GM20431 (cell line): Measurements from ENCODE around the gene MCCC1.
"Not testable (repeated sequence)": the region's sequence is repeated elsewhere in the genome, so short reads cannot be mapped to it uniquely, and the experiment has no call there.

ENCODE experiments used
- in situ Hi-C: fragments of 300-500 bp; cut with MseI, MboI; formaldehyde crosslinking; loops from one replicate; pipeline ENCODE4 v1.15.0; 2020; ENCODE audit warnings: low sequenced_read_pairs; ENCODE audit not compliant: unreplicated experiment

MCCC1 gene

GRCh38 chr3:182999767-183000166 is 99.5 kb downstream of the MCCC1 start:
- in situ Hi-C loops, result no loop called here

DNA sequence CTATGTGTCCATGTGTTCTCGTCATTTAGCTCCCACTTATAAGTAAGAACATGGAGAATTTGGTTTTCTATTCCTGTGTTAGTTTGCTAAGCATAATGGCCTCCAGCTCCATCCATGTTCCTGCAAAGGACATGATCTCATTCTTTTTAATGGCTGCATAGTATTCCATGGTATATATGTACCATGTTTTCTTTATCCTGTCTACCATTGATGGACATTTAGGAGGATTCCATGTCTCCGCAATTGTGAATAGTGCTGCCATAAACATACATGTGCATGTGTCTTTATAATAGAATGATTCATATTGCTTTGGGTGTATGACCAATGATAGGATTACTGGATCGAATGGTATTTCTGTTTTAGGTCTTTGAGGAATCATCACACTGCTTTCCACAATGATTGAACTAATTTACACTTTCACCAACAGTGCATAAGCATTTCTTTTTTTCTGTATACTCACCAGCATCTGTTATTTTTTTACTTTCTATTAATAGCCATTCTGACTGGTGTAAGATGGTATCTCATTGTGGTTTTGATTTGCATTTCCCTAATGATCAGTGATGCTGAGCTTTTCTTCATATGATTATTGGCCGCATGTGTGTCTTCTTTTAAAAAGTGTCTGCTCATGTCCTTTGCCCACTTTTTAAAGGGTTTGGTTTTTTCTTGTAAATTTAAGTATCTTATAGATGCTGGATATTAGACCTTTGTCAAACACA is 105.7 kb downstream of the MCCC1 start:
- in situ Hi-C loops, result not testable (repeated sequence)

DNA sequence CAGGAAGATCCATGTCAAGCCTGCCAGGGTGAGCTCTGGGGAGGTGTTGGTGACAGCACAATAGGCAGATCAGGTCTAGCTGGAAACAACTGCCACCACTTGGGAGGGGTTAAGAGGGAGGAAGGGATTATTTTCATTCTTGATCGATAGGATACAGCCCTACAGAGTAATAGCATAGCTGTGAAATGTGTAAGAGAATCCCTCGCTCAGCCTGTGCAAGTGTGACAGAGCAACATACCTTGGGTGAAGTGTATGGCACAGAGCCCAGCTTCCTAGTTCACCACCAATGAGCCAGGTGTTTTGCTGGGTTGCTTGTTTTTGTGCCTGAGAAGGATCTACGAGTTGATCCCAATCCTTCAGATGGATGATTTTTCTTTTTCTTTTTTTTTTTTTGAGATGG is 109.7 kb downstream of the MCCC1 start:
- in situ Hi-C loops, result no loop called here

DNA sequence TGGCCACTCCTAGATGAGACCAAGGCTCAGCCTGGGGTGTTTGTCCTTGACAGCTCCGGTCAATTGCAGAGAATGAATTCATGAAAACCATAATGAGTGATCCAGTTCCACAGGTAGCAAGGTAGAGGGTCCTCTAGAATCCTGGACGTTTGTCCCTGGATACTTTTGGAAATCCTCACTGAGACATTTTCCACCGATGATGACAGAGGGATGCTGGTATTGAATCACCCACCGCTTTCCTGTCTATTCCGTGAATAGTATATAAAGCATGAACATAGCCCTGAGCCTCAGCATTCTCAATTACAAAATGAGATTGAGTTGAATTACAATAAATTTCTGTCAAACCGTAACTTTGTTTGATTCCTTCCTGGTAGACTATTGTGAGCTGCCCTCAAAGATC is 113.3 kb downstream of the MCCC1 start:
- in situ Hi-C loops, result no loop called here

DNA sequence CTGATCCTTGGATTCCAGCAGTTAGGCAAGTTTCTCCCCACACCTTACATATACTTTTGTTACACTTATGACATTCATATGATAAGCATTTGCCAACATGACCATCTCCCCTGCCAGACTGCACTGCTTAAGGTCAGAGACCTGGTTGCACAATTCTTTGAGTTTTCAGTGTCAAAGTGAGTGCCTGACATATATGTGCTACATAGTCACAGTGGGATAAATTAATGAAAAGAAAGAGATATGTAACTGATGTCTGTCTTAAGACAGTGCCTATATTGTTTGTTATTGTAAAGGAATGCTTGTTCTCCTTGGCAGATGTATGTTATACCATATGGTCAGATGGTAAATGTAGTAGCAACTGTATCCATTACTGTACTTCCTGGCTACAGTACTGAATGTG is 115.4 kb downstream of the MCCC1 start:
- in situ Hi-C loops, result no loop called here

DNA sequence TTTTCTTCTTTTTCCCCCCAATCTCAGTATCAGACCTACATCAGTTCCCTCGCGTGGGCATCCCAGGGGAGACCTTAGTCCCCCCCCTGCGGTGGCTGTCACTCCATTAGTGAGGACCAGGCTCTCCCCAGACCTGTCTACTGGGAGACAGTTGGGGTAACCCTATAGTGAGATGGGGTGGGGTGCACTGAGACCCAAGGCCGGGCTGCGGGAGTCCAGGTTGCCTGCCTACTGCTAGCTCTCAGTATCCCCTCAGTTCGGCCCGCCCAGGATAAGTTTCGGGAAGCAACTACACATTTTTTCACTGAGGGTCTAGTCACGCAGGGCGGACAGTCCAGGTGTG is 118.3 kb downstream of the MCCC1 start:
- in situ Hi-C loops, result no loop called here

DNA sequence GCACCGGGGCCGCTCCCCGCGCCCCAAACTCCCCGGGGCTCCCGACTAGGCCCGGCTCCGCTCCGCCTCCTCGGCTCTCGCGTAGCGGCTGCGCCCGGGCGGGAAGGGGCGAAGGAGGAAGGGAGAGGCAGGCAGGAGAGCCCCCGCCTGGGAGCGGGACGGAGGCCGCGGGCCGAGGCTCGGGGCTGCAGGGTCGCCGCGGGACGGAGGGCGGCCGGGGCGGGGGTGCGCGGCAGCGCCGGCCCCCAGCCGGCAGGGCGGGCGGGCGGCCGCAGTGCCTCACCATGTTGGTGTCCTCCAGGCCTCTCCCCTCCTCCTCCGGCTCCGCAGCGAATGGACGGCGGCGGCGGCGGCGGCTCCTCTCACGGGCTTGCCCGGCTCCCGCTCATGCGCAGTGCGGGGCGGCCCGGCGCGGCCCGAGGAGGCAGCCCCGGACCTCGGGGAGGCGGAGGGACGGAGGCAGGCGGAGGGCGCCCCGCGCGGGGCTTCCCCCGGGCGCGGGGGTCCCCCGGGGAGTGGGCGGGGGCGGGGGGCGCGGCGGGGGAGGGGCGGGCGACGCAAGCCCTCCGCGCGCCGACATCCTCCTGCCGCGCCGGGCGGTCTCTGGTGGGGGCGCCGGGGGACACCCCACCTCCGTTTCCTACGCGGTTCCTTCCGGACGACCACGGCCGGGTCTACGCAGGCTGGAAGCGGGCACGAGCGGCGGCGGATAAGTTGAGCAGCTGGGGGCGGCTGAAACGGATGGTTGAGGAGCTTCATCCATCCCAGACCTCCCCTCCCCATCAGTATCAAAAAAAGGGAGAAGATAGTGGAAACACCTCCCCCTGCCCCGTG is 118.9 kb downstream of the MCCC1 start, which contains the start of gene DCUN1D1:
Gene DCUN1D1, minus strand, starts transcription at position 335 of the 834 bp plus-strand sequence. Its CDS starts 49 bp downstream, at position 286.
- in situ Hi-C loops, result no loop called here

- in situ Hi-C loops, result no loop called here
Measured at GRCh38 chr3:182979674-182980191, 119.6 kb downstream of the MCCC1 start.

DNA sequence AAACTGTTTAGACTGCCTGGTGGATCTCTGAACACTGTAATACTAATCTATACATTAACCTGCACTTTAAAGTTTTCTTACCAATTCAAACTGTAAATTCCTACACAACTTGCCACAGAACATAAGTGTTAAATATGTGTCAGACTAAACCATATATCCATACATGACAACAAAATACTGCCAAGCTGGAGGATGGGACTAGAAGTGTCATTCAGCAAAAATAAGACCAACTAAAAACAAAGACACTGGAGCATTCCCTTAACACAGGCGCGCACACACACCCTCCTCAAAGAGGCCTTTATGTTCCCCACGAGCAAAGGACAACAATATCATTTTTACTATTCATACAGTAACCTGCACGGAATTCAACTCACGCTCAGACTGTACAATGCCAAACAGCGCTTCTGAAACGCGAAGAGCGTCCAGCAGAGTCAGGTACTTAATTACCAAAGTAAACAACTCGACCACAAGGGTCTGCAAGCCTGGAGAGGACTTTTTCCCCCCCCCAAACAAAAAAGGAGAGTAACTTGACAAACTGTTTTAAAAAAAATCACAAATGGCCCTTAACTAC is 120.1 kb downstream of the MCCC1 start:
- in situ Hi-C loops, result no loop called here

DNA sequence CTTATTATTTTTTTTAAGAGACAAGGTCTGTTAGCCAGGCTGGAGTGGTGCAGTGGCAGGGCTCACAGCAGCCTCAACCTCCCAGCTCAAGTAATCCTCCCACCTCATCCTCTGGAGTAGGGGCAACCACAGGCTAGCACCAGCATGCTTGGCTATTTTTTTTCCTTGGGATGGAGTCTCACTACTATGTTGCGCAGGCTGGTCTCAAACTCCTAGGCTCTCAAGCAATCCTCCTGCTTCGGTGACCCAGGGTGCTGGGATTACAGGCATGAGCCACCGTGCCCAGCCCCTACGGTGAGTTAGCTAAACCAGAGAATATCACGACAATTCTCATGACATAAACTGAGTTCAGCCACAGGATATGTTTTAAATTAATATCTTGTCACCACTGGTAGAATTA is 120.9 kb downstream of the MCCC1 start:
- in situ Hi-C loops, result no loop called here

DNA sequence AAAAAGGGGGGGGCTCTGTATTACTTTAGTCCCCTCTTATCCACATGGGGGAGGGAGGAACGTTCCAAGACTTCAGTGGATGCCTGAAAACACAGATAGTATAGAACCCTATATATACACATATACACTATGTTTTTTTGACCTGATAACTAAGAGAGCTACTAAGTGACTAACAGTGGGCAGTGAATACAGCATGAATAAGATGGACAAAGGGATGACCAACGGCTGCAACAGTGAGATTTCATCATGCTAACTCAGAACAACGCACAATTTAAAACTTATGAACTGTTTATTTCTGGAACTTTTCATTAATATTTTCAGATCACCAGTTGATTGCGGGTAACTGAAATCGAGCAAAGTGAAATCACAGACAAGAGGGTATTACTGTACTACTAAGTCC is 126.2 kb downstream of the MCCC1 start:
- in situ Hi-C loops, result no loop called here

DNA sequence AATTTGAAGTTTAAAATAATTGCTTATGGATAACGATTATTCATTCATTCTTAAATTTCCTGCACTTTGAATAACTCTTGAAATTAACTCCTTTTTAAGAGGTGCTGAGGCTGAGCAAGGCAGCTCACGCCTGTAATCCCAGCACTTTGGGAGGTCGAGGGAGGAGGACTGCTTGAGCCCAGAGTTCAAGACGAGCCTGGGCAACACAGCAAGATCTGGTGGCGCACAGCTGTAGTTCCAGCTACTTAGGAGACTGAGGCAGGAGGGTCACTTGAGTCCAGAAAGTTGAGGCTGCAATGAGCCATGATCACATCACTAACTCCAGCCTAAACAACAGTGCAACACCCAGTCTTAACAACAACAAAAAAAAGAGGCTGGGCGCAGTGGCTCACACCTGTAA is 126.9 kb downstream of the MCCC1 start:
- in situ Hi-C loops, result no loop called here

DNA sequence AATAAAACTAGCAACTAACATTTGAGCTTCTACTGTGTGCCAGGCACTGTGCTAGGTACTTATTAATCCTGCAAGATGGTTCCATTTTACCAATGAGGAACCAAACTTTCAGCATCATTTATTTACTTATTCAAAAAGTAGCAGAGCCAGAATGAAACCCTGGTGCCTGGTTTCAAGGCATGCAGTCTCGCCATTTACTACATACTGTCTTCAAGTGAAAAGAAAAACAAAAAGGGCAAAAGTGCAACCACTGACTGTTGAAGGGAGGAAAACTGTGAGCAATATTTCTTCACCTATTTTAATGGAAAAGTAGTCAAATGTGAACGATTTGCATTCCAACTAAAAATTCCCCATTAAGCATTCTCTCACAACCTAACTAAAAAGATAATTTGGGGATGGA is 127.7 kb downstream of the MCCC1 start:
- in situ Hi-C loops, result no loop called here

- in situ Hi-C loops, result no loop called here
Measured at GRCh38 chr3:182970811-182971418, 128.4 kb downstream of the MCCC1 start.

GRCh38 chr3:182969853-182970252 is 129.4 kb downstream of the MCCC1 start:
- in situ Hi-C loops, result no loop called here

DNA sequence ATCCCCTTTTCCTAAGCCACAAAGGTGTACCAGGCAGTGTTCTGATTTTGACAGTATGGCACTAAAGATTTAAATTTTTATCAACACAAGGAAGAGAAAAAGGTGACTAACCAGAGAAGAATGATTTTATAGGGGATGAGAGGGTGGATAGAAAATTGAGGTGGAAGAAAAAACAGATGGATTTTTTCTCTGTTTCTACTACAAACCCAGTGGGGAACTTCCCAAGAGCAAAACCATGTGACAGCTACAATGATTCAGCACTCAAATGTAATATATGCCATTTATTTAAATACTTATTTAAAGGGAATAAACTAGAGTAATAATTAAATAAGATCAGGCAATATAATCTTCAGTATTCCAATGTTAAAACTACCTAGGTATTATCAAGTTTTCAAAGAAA is 130.0 kb downstream of the MCCC1 start:
- in situ Hi-C loops, result no loop called here

GRCh38 chr3:182967218-182968204 is 131.8 kb downstream of the MCCC1 start:
- in situ Hi-C loops, result no loop called here

- in situ Hi-C loops, result no loop called here
Measured at GRCh38 chr3:182965861-182966366, 133.4 kb downstream of the MCCC1 start.
